Heart left ventricle (tissue), 13 donors: ENCODE measurements around the gene SPATS2L.

Experiments used
- POLR2A ChIP-seq, 2 donors: fragments of 450-650 bp; IDR thresholded peaks; one replicate each; pipeline ENCODE4 v1.6.1; 2017; ENCODE audit warnings: antibody characterized with exemption in 2 of 2, mild to moderate bottlenecking in 2 of 2, moderate library complexity in 2 of 2
- TF ChIP-seq, protein P1 (sequence below), 12 donors: fragments of 200-600 bp; sonication (generic) in 4 of 12; IDR thresholded peaks; one replicate each; pipeline versions ENCODE4 v1.5.0 to v1.8.0; 2018 to 2022; ENCODE audit warnings: antibody characterized with exemption in 12 of 12, mild to moderate bottlenecking in 5 of 12
- donor health status: ischemic (EF 13 %, LVEDD 7.1; RV severe dilation, severe dysfunction).
- donor health status: DM: no; HTN: yes; CAD: no.
- donor health status: DM: no; HTN: no; CAD: no.
- donor health status: ischemic (EF 25% LVEDD 6.9; RV normal size, moderate dysfunction).
- donor health status: ischemic (EF 25% LVEDD 5.7; RV mildly dilated, moderate dysfunction).
- donor health status: ischemic (EF 35%, LVEDD 5.7; RV mildly dilated, moderate dysfunction).
- donor health status: nonischemic (EF 11% LVEDD 7.7; RV severe dilation, severe dysfunction).
- donor health status: DM: yes; HTN: yes; CAD: no.
- donor health status: PGD.
- donor health status: ischemic (EF 29% LVEDD 5.4; RV normal size, mild dysfunction).
- donor health status: nonischemic (EF 23%, LVEDD 6.1; RV moderate dilation, normal function).

DNA sequence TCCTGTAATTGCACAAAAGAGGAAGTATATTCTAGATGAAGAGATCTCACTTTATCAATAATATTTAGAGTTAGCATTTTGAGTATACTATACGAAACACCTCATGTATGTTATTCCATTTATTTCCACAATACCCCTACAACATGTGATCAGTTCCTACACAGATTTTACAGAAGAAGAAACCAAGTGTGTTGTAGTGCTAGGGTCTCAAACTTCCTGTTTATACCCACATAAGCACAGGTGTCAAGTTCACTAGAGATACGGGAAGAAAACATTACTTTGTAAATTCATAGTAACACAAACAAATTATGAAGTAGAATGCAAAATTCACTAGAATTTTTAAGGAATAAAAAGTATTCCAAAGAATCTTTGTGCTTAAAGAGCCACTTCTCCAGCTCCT, 157.0 kb downstream of the SPATS2L start:
- TF ChIP-seq, protein P1, sequence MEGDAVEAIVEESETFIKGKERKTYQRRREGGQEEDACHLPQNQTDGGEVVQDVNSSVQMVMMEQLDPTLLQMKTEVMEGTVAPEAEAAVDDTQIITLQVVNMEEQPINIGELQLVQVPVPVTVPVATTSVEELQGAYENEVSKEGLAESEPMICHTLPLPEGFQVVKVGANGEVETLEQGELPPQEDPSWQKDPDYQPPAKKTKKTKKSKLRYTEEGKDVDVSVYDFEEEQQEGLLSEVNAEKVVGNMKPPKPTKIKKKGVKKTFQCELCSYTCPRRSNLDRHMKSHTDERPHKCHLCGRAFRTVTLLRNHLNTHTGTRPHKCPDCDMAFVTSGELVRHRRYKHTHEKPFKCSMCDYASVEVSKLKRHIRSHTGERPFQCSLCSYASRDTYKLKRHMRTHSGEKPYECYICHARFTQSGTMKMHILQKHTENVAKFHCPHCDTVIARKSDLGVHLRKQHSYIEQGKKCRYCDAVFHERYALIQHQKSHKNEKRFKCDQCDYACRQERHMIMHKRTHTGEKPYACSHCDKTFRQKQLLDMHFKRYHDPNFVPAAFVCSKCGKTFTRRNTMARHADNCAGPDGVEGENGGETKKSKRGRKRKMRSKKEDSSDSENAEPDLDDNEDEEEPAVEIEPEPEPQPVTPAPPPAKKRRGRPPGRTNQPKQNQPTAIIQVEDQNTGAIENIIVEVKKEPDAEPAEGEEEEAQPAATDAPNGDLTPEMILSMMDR (IDR thresholded peaks at IDR 0.05): no peak
- no peak for TF ChIP-seq POLR2A (IDR thresholded peaks at IDR 0.05)
